GM18873 (cell line): ENCODE measurements around the gene WDR77.

Source experiments
- ATAC-seq: cut with Tn5 transposase; IDR thresholded peaks from one replicate; pipeline ENCODE4 v1.9.1; 2021; ENCODE audit warnings: mild to moderate bottlenecking, moderate library complexity, moderate number of reproducible peaks; ENCODE audit not compliant: unreplicated experiment, low FRiP score

WDR77 gene

DNA sequence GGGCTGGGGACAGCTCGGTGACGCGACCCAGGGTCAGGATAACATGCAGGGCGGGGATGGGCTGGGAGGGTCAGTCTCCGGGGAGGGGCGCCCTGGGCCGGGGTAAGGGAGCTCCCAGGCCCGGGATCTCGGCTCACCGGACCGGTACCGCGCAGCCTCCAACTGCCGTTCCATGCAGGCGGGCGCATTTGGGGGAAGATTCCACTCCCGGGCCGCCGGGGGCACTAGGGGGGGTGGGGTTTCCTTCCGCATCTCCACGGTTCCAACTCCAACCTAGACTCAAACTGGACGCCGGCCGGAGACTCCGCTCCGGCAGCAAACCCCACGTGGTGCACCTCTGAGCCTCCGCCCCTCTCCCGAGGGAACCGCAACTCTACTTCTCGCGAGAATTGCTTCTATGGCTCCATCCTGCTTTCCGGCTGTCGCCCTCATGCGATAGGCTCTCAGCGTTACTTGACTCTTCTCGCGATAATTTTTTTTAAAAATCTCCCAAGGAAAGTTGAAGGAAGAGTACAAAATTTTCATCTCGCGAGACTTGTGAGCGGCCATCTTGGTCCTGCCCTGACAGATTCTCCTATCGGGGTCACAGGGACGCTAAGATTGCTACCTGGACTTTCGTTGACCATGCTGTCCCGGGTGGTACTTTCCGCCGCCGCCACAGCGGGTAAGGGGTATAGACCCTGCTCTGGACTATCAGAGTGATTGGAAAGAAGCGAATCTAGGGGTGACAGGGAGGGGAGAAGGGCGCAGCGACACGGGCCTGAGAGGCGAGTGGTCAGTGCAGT, at the start of gene WDR77, which contains the start of gene ATP5PB:
WDR77 (minus strand) TSS at position 339 of the 785 bp plus-strand sequence; CDS start at position 252, 87 bp downstream.
ATP5PB (plus strand) TSS at position 547 of the 785 bp plus-strand sequence; CDS start at position 625, 78 bp downstream.
- ATAC-seq = peak; percentile 95

DNA sequence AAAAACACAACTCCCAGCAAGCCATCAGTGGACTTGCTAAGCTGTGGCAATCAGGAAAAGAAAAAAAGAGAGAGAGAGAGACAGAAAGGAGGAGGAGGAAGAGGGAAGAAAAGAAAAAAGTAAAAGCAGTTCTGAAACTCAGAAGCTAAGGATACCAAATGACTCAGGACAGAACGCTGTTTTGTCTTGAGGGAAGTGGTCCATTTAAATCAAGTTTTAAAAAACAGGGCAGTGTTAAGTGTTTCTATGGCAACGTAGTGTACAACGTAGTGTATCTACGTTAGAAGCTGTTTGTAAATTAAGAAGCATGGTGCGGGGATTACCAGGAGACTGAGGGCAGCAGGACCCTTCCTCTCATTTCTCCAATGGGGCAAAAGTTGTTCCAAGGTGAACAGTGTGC, 48.5 kb upstream of the WDR77 start:
- no peak for ATAC-seq

GRCh38 chr1:111496398-111496797, 47.3 kb upstream of the WDR77 start:
- ATAC-seq = no peak

- ATAC-seq = no peak
These were observed 42.0 kb upstream of the WDR77 start for GRCh38 chr1:111491070-111491469.

DNA sequence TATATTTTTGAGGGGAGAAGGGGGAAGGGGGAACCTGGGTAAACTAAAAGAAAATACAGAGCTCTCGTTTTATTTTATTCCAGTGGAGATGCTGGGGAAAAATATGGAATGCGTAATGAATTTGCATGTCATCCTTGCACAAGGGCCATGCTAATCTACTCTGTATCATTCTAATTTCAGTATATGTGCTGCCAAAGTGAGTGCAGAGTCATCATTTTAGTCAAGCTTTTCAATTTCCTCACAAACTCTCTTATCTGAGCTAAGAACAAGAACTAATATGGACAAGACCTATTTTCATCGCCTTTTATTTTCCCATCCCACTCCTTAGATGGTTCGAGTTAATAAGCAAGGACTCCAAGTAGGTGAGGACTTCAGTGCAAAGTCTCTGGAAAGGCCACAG, 41.2 kb upstream of the WDR77 start:
- ATAC-seq = no peak

DNA sequence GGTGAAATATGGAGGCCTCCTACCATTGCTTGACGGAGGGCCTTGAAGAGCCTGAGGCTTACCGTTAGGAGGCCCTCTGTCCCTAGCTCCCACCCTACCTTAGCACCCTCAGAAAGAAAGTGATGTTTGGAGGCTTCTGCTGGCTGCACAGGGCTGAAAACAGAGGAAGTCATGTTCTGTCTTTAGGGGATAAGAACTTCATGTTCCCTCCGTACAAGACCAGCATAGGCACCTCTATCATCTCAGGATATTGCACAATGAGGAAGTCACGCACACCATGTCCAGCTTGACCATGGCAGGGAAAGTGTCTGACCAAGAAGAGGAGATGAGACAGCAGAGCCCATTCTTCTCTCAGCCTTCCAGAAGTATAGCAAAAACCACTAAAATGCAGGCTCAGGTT, 40.5 kb upstream of the WDR77 start:
- no peak for ATAC-seq

DNA sequence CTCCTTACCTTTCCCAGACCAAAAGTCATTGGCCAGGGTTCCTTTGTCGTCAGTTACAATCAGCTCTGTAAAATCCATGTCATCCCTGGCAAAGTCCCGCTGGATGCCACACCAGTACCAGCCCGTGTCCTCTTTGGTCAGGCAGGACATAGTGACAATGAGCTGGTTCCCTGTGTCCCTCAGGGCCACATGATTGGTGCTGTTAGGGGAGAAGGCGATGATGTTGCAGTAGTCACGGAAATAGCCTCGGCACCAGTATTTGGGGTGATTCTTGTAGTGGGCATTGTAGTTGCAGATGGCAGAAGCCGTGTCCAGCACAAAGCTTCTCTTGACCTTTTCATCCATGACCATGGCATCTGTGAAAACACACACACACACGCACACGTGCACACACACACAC, 39.6 kb upstream of the WDR77 start:
- no peak for ATAC-seq

DNA sequence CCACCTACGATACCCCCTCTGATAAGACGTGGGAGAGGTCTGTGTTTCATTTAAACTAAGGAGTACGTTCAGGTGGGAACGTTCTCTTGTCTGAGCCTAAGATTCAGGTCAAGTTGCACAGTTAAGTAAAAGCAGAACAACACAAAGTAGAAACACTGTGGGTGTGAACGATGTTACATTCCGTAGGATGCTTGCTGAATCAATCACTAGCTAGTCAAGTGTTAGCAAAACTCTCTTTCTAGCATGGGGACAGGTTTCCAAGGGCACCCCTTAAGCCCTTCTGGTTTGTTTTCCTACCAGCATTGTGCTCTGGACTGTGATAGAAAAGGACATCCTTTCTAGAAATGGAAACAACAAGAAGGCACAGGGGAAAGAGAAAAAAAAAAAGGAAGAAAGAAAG, 38.1 kb upstream of the WDR77 start:
- ATAC-seq = no peak

DNA sequence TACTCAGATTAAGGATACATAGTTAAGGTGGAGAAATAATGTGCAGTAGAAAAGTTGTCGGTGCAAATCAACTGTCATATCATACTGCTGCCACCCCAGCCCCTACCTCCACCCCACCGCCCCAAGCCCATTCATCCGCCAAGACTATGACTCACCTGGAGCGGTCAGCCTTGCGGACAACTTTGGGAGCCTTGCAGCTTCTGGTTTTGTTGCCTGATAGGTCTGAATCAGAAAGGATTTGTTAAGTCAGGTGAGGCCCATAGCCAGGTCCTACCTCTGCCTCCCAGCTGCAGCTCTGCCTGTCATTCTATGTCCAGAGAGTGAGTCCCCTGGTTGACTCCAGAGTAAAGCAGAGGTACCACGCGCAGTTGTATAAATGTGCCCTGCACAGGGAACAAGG, 37.4 kb upstream of the WDR77 start:
- no peak for ATAC-seq

GRCh38 chr1:111484391-111485026, 35.5 kb upstream of the WDR77 start:
- no peak for ATAC-seq

DNA sequence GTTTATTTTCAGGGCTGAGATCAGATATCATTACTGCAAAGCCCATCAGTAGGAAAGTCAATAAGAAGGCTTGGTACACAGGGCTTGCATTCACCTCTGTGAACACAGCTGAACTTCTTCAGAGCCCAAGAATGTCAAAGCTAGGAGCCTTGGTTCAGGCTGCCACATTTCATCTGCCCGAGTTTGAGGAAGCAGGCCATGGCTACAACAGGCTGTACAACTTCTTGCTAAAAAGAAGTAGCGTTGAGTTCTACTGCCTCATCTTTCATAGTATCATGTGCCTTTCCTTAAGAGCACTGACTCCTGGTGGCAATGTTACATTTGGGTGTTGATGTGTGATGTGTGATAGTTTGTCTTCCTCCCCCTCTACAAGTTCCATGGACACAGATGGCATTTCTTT, 34.8 kb upstream of the WDR77 start:
- ATAC-seq = no peak

- ATAC-seq = no peak
These were observed 34.1 kb upstream of the WDR77 start for GRCh38 chr1:111483166-111483565.

DNA sequence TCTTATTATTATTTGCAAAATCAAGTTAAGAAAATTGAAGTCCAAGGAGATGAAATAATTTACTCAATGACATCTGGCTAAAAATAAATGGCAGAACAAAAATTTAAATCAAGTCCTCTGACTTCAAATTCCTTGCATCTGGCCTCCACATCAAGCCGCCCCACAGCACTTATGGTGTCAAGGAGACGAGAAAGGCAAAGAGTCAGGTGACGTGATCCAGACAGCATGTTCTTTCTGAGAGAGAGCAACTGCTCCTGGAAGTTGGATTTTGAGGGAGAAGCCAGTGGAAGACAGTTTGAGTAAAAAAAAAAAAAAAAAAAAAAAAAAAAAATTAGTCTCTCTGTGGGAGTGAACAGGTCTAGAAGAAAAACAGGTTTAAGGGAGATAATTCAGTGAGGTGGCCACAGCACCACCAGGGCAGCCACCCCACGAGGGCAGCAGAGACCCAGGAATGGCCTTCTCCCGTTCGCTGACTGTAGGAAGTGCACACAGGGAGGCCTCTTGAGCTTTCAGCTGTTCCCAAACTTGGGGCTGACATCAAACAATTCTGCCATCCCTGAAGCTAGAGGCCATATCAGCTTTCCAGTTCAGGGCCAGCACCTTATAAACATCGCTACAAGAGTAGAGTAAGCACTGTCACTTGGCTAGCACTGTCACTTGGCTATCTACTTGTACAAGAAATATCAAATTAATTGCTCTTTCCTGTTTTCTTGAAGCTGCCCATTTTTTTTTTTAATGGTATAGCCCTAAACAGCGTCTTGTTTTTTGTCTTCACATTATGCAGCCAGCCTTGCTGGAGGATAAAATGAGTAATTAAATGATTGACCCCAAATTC, 32.5 kb upstream of the WDR77 start:
- no peak for ATAC-seq

DNA sequence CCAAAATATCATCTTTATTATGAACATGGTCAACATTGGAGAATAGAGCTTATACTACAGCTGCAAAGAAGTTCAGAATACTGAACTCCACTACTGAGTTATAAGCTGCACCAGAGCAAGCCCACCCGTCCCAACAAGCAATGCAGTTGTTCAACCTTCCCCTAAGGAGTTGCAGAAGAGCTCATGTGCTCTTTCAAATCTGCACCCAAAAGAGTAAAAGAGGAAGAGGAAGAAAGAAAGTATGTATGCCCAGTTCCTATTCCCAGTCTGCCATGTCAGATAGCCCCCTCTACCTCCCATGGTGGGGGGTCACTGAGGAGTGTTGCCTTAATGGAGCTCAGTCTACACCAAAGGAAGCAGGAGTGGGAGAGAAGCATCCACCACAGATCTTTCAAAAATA, 31.6 kb upstream of the WDR77 start:
- ATAC-seq = no peak

- ATAC-seq = no peak
These were observed 27.8 kb upstream of the WDR77 start for GRCh38 chr1:111476761-111477309.

GRCh38 chr1:111476214-111476613, 27.2 kb upstream of the WDR77 start:
- ATAC-seq = no peak

- no peak for ATAC-seq
These were observed 26.6 kb upstream of the WDR77 start for GRCh38 chr1:111475701-111476100.

DNA sequence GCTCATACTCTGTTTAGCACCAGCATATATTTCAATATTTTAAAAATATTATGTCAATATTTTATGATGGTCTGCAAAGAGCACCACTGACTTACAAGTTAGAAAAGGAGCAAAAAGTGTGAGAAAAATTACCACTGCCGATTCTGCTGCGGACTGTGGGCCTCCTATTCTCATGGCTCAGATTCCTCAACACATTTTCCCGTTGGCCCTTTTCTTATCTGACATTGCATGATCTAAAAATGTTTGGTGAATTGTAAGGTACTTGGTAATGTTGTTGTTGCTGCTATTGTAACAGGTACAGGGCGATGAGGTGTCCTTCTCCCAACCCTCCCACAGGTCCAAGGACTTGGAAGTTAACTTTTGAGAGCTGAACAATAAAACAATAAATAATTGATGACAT, 25.5 kb upstream of the WDR77 start:
- ATAC-seq = no peak

DNA sequence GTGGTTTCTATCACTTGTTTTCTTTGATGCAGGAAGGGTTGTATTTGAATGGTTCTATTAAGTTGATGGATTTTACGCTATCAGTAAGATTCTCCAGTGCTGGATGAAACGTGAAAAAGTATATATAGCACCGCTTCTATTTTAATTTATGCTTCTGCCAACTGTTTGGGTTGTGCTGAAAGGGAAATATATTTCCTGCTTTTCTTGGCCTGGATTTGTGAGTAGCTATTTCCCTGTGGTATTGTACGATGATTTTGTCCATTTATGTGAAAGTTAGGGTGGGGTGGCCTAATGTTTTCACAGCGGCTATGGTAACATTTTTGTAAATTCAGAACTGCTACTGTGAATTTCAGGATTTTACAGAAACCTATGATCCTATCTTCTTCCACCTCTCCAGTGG, 25.1 kb upstream of the WDR77 start:
- no peak for ATAC-seq

DNA sequence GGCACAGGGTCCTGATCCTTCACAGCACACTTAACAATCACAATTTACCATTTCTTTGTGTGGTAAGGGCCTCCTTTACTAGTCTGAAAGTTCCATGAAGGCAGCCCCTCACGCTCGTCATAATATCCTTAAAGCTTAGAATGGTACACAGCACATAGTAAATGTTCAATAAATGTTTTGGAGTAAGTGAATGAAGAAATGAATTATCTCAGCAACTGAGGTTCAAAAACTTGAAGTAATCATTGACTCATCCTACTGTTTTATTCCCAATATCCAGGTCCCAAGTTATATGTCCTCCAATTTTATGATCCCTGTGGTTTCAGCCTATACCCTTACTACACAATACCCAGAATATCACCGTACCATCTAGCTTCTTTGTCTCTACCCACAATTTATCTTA, 22.5 kb upstream of the WDR77 start:
- no peak for ATAC-seq

DNA sequence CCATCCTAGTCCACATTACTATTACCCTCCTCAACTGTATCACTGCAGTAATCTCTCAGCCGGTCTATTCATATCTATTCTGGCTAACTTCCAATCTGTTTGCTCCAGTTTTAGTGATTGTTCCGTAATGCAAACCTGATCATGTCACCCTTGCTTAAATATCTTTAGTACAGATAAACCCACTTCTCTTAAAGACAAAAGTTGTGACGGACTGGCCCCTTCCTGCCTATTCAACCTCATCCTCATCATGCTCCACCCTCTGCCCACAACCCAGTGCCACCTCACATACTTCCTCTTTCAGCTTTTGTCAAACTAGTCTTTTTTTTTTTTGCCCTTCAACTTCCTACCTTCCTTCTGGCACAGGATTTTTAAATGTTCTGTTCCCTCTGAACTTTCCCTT, 22.0 kb upstream of the WDR77 start:
- no peak for ATAC-seq
